Activated T-cell treated with anti-CD3 and anti-CD28 coated beads, Interleukin-2, amount 50 U/mL, for 72 hours (primary cell): ENCODE results near the gene KIF24. TPM values are rescaled to one million over a fixed set of nuclear protein-coding genes. Genes with fewer than 3 reads are reported as not detected.

Source experiments
- ATAC-seq, 2 donors: fragments of 150-1000 bp; cut with Tn5 transposase; replicated peaks in 1 of 2; 2 replicates each; pipeline ENCODE4 v1.10.0; 2021; ENCODE audit warnings: moderate library complexity in 2 of 2, mild to moderate bottlenecking in 1 of 2
- DNase-seq, 2 donors: peaks; one replicate each; pipeline ENCODE4 v3.0.0; 2021 to 2022; ENCODE audit warnings: mixed read lengths in 1 of 2
- H3K27ac Mint-ChIP-seq: one replicate; pipeline ENCODE4 v1.8.0; 2022; ENCODE audit warnings: mild to moderate bottlenecking, moderate library complexity, mixed read lengths
- H3K27me3 Mint-ChIP-seq: one replicate; pipeline ENCODE4 v1.8.0; 2022; ENCODE audit warnings: low read depth, mixed read lengths
- H3K36me3 Mint-ChIP-seq, 2 donors: one replicate each; pipeline ENCODE4 v1.8.0; 2022; ENCODE audit warnings: mixed read lengths in 2 of 2, mild to moderate bottlenecking in 1 of 2; ENCODE audit not compliant: insufficient read depth in 2 of 2
- H3K4me1 Mint-ChIP-seq: one replicate; pipeline ENCODE4 v1.8.0; 2022; ENCODE audit warnings: low read depth, mixed read lengths
- H3K4me3 Mint-ChIP-seq, 2 donors: one replicate each; pipeline ENCODE4 v1.8.0; 2022; ENCODE audit warnings: mild to moderate bottlenecking in 2 of 2, mixed read lengths in 2 of 2, moderate library complexity in 2 of 2
- H3K9me3 Mint-ChIP-seq, 2 donors: one replicate each; pipeline ENCODE4 v1.8.0; 2022; ENCODE audit warnings: mixed read lengths in 2 of 2
- total RNA-seq, 2 donors: library from RNA; stranded (reverse); gene quantifications; one replicate each; pipeline ENCODE4 v1.2.3, GENCODE V29; 2022

KIF24 gene
- 1 to 10 TPM; 5.8 to 7.4 TPM for total RNA-seq

DNA sequence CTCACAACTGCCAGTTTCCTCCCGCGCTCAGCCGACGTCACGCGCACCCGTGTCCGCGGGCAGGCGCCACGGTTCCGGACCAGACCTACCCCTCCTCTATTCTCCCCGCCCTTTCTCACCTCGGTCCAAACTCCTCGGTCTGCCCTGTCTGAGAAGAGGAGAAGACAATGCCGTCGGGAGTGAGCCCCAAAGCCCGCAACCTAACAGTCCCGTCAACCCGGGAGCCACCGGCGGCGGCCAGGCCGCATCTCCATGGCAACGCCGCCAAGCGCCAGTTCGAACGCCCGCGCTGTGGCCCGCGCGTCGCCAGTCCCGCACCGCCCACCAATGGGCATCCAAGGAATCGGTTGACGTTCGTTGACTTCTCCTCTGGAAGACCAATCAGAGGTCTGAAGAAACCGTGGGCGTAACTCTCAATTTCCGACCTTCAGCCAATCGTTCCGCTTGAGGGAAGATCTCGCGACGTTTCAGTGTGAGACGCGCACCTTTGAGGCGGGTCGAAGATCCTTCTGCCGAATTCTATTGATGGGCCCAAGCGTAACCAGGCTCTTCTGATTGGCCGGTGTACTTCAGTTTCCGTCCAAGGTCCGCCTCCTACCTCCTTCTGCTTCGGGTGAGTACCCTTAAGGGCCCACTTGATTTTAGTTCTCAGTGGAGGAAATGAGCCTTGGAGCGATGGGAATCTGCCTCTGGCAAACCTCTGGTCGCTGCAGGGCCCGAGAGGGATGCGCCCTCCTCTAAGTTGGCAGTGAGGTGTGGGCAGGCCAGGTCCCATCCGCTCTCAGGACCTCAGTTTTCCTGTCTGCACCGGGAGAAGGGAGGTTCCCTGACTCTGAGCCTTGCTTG lies at the start of gene KIF24, which contains the start of gene NUDT2:
Gene KIF24, minus strand, starts transcription at position 282 of the 846 bp plus-strand sequence. CDS start 17,922 bp downstream, outside the sequence.
Gene NUDT2, plus strand, starts transcription at position 583 of the 846 bp plus-strand sequence. CDS start 9,471 bp downstream, outside the sequence.
- no peaks in the 10 kb centered on the region for H3K9me3 Mint-ChIP-seq
- H3K4me3 Mint-ChIP-seq = peak within 1 kb of the TSS; percentile 98 to 99
- peak within 1 kb of the TSS; percentile 99 for H3K27ac Mint-ChIP-seq

DNA sequence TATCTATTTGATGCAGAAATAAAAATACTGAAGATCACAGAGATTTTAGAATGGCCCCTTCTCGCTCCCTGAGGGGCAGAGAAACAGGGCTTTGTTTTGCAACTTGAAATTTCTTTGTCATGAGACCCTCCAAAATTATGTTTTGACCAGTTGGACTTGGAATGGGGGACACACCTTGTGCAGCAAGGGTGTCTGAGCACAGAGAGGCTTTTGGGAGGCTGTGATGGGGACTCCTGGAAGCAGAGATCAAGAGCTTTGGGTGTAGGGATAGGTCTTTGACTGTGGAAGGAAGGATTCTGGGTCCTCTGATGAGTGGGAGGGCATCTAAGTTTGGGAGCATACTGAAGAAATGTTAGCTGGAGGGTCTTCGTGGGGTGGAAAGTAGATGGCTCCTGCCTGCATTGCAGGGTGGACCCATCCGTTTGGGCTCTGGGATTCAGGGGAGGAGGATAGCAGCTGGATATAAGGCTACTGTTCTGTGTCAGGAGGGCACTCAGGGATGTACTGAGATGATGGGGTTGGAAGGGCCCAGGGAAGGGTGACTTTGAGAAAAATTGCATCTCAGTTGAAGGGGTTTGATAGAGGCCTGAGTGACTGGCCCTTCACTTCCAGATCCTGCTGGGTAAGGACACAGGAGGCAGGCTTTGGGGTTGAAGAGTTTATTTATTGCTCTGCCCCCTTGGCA lies 49.5 kb upstream of the KIF24 start:
- ATAC-seq = no peak
- H3K4me3 Mint-ChIP-seq = peak overlapping the region in 1 of 2 donors; percentile 49
- no peaks in the 10 kb centered on the region for H3K9me3 Mint-ChIP-seq
- H3K27ac Mint-ChIP-seq = no peak overlapping the region
- H3K27me3 Mint-ChIP-seq = no peaks in the 10 kb centered on the region
- H3K4me1 Mint-ChIP-seq = peaks cover 51% of the 10 kb centered on the region
- DNase-seq = no peak
- no peaks in the 10 kb centered on the region for H3K36me3 Mint-ChIP-seq

More for the DNA sequence above, at the start of gene KIF24, which contains the start of gene NUDT2:
- Mint-ChIP-seq H3K4me1 (peaks cover 39% of the 10 kb centered on the region), H3K36me3 (peaks cover 0 to 2% of the 10 kb centered on the region in 2 donors), H3K27me3 (no peaks in the 10 kb centered on the region)
- DNase-seq (peak; percentile 96 to 97), ATAC-seq (peak; percentile 95)

DNA sequence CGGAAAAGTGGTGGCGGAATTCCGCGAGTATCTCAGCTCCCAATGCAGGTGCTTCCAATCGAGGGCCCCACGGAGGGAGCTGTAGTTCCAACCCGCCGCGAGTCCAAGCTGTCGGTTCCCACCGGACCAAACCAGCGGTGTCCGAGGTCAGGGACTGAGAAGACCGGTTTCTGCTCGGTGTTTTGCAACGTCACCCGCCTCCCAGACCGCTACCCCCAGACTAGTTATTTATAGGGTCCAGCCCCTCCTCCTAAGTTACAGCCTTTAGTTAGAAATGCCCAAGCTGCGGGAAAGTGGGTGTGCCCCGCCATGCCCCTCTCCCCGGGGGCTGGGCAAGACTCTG lies 48.3 kb upstream of the KIF24 start:
- no peaks in the 10 kb centered on the region for H3K36me3 Mint-ChIP-seq
- no peak for ATAC-seq
- DNase-seq = no peak
- H3K27ac Mint-ChIP-seq = no peak overlapping the region
- H3K4me3 Mint-ChIP-seq = peak overlapping the region; percentile 76 to 92
- H3K4me1 Mint-ChIP-seq = peaks cover 51% of the 10 kb centered on the region
- H3K9me3 Mint-ChIP-seq = no peaks in the 10 kb centered on the region
- no peaks in the 10 kb centered on the region for H3K27me3 Mint-ChIP-seq

DNA sequence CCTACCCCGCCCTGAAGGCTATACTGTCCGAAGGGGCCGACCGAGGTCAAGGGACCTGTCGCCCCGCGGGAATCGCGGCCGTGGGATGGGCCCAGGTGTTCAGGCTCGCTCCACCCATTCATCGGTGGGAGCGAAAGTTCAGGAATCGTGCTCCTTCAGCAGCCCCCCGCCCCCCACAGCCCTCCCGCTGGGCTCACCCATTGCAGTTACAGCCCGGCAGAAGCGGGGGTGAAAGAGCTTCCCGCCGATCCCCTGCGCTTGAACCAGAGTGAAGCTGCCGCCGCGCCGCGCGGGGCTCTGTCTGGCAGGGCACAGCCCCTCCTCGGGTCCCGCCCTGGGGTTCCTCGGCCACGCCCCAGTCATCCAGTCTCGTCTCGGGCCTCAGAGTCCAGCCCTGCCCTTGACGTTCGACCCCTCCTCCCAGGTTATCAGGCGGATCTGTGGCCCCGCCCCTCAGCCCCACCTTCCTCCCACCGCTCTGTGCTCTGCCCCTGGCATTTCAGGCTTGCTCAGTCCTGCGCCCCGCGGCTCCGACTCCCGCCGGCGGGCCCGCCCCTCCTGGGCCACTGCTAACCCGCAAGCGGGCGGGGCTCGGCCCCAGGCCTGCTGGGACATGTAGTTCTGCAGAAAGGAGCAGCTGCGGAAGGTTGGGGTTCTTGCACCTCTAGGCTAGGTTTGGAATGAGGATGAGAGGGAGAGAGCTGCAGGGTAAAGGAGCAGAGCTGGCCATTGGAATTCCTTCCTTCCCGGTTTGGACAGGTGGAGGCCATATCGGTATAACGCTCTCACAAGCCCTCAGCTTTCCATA lies 47.7 kb upstream of the KIF24 start, which contains the start of gene MYORG:
Gene MYORG, minus strand, starts transcription at position 303 of the 808 bp plus-strand sequence. CDS start 3,955 bp downstream, outside the sequence.
- H3K4me1 Mint-ChIP-seq = peaks cover 50% of the 10 kb centered on the region
- H3K36me3 Mint-ChIP-seq = no peaks in the 10 kb centered on the region
- H3K9me3 Mint-ChIP-seq = no peaks in the 10 kb centered on the region
- peak; percentile 96 to 97 for DNase-seq
- no peak within 1 kb of the TSS for H3K27ac Mint-ChIP-seq
- peak; percentile 82 for ATAC-seq
- no peaks in the 10 kb centered on the region for H3K27me3 Mint-ChIP-seq
- H3K4me3 Mint-ChIP-seq = peak within 1 kb of the TSS; percentile 76 to 92

GRCh38 chr9:34375901-34376595 lies 47.0 kb upstream of the KIF24 start:
- Mint-ChIP-seq H3K9me3 (no peaks in the 10 kb centered on the region), H3K27me3 (no peaks in the 10 kb centered on the region), H3K4me1 (peaks cover 42% of the 10 kb centered on the region), H3K4me3 (peak overlapping the region; percentile 76 to 92), H3K36me3 (peaks cover 0 to 3% of the 10 kb centered on the region in 2 donors), H3K27ac (no peak overlapping the region)
- DNase-seq = peak; percentile 62 to 63
- peak; percentile 16 to 26 for ATAC-seq

DNA sequence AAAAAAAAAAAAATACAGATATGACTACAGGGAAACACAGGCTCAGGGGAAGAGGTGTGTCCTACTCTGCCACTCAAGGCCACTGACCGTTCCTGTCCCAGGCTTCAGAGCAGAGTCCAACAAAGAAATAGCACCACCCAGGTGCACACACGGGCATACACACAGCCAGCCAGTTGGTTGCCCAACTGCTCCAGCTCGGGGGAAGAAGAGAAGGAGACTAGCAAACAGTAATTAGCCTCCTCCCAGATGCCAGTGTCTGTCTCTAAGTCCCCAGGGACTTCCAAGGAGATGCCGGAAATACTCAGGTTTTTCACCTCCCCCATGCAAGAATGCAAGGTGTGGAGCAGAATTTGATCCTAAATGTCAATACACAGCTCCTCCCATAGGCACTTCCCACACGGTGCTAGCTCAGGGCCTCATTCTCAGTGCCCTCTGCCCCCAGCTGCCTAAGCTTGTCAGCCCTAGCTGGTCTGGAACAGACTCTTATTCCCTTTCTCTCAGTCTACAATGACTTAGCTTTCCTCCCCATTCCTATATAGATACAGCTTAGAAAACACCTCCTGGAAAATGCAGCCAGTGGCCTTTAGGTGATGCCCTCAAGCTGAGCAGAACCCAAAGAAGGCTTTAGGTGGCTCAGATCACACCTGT lies 46.0 kb upstream of the KIF24 start:
- Mint-ChIP-seq H3K36me3 (peaks cover 0 to 4% of the 10 kb centered on the region in 2 donors), H3K27me3 (no peaks in the 10 kb centered on the region), H3K27ac (no peak overlapping the region), H3K4me3 (peak overlapping the region; percentile 76 to 92), H3K9me3 (no peaks in the 10 kb centered on the region), H3K4me1 (peaks cover 33% of the 10 kb centered on the region)
- DNase-seq = no peak
- no peak for ATAC-seq

DNA sequence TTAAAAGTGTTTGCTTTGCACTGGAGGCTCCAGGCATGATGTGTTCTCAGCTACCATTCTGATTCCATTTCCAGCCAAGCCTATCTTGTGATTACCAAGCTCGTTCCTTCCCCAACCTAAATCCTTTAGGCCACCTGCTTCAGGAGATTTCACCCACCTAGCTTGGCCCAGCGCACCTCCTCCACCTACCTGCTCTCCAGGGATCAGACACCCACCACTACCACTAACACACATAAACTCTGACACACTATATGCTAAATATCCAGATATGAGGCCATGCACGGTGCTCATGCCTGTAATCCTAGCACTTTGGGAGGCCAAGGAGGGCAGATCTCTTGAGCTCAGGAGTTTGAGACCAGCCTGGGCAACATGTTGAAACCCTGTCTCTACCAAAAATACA lies 45.3 kb upstream of the KIF24 start:
- Mint-ChIP-seq H3K36me3 (peaks cover 0 to 4% of the 10 kb centered on the region in 2 donors), H3K27me3 (no peaks in the 10 kb centered on the region)

DNA sequence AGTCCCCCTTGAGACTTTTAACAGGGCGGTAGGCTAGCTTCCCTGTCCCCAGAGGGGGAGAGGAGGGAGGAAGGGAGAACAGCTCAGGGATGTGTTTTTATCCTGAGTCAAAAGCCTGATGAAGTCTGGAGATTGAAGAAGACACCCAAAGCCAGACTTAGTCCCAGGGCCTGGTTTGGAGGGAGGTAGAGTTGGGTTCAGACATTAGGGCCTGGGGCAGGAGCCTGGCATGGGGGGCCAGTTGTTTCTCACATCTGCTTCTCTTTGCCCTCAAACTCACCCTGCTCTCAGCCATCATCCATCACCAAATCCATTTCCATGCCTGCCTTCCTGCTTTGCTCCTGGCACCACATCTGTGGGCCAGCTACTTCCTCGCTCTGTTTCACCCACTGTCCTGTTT lies 44.7 kb upstream of the KIF24 start:
- Mint-ChIP-seq H3K4me3 (no peak overlapping the region), H3K36me3 (peaks cover 0 to 4% of the 10 kb centered on the region in 2 donors), H3K27ac (no peak overlapping the region), H3K4me1 (peaks cover 22% of the 10 kb centered on the region), H3K9me3 (no peaks in the 10 kb centered on the region), H3K27me3 (no peaks in the 10 kb centered on the region)
- ATAC-seq (no peak), DNase-seq (no peak)

More for the DNA sequence above, 45.3 kb upstream of the KIF24 start:
- Mint-ChIP-seq H3K4me3 (no peak overlapping the region), H3K9me3 (no peaks in the 10 kb centered on the region), H3K27ac (no peak overlapping the region), H3K4me1 (peaks cover 26% of the 10 kb centered on the region)
- ATAC-seq (no peak), DNase-seq (no peak)

- peaks cover 0 to 3% of the 10 kb centered on the region in 2 donors for H3K9me3 Mint-ChIP-seq
- no peak for DNase-seq
- peaks cover 12% of the 10 kb centered on the region for H3K4me1 Mint-ChIP-seq
- ATAC-seq = no peak
- H3K27ac Mint-ChIP-seq = no peak overlapping the region
- H3K4me3 Mint-ChIP-seq = no peak overlapping the region
- H3K36me3 Mint-ChIP-seq = peaks cover 3 to 4% of the 10 kb centered on the region in 2 donors
- no peaks in the 10 kb centered on the region for H3K27me3 Mint-ChIP-seq
Observed at GRCh38 chr9:34372467-34373011, 43.5 kb upstream of the KIF24 start.

DNA sequence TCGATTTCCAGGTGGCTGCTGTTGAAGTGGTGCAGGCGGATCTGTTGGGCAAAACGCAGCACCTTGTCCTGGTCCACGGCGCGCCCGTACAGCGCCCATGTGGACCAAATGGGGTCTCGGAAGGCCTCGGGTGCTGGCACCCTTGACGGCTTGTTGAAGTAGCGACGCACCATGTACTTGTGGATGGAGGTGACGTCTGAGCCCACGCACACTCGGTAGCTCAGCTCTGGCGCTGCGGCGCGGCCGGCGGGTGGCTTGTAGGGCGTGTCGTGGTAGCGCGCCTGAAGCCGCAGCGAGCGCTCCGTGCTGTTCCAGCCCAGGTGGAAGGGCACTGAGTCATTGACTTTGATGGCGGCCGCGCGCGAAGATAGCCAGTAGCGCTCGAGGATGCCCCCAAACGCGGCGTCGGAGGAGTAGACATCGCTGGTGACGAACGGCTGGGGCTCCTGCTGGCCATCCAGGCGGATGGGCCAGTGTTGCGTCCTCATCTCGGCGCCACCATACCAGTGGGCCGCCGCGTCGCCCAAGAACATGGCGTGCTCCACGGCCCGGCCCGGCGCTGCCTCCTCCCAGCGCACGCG lies 42.9 kb upstream of the KIF24 start:
- Mint-ChIP-seq H3K36me3 (peaks cover 3 to 4% of the 10 kb centered on the region in 2 donors), H3K4me1 (peaks cover 12% of the 10 kb centered on the region), H3K27ac (no peak overlapping the region), H3K9me3 (peaks cover 2 to 3% of the 10 kb centered on the region in 2 donors), H3K27me3 (no peaks in the 10 kb centered on the region), H3K4me3 (no peak overlapping the region)
- ATAC-seq (no peak), DNase-seq (no peak)
